ENCODE data around the gene CAB39.

DNA sequence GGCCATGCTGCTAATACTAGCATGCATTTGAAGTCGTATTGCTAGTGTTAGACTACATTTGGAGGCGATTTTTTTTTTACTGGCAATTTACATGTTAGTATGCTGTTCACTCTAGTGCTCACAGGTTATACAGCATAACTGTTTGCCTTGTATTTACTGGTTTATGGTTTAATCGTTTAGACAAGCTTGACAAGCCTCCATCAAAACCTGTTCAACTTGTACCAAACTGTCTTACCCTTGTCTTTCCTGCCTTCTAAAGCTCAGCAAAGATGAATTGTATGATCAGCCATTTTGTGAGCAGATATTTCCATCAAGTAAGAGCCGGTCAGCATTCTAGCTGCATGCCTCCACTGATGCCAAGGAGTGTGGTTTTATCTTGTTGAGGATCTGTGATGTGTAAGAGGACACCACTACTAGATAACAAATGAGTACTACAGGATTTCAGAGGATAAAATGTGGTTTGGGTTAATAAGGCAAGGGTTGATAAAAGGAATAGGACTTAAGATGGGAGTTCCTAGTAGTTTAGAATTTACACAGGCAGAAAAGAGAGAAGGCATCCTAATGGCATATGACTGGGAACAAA lies 83.7 kb downstream of the CAB39 start:
- TF ChIP-seq, protein P1, sequence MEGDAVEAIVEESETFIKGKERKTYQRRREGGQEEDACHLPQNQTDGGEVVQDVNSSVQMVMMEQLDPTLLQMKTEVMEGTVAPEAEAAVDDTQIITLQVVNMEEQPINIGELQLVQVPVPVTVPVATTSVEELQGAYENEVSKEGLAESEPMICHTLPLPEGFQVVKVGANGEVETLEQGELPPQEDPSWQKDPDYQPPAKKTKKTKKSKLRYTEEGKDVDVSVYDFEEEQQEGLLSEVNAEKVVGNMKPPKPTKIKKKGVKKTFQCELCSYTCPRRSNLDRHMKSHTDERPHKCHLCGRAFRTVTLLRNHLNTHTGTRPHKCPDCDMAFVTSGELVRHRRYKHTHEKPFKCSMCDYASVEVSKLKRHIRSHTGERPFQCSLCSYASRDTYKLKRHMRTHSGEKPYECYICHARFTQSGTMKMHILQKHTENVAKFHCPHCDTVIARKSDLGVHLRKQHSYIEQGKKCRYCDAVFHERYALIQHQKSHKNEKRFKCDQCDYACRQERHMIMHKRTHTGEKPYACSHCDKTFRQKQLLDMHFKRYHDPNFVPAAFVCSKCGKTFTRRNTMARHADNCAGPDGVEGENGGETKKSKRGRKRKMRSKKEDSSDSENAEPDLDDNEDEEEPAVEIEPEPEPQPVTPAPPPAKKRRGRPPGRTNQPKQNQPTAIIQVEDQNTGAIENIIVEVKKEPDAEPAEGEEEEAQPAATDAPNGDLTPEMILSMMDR (conservative IDR thresholded peaks at IDR 0.05 in 1 of 2, IDR thresholded peaks at IDR 0.05 in 1 of 2; ENCODE audit: low read depth in 1 of 2, low read length in 2 of 2): no peak
- no peak for TF ChIP-seq EZH2 (IDR thresholded peaks at IDR 0.05; ENCODE audit: low read length, missing control alignments)

All from fibroblast of lung (primary cell).